ENCODE measurements around the gene RPS2.

RPS2 gene

GRCh38 chr16:1964506-1965395, at the start of gene RPS2:
RPS2 (minus strand) TSS chr16:1964826; CDS start chr16:1964625, 201 bp downstream.
- in situ Hi-C loops (cut with MboI; ENCODE audit: low sequenced_read_pairs), result no loop called here

- in situ Hi-C loops (cut with MboI; ENCODE audit: low sequenced_read_pairs), result loop anchor here (10.0 to 25.0 kb wide), 2 partner anchors 131 to 474 kb away; partner anchors contain the start of genes RAB26 and TBC1D24
These were observed 48.9 kb upstream of the RPS2 start for GRCh38 chr16:2013527-2013926.

DNA sequence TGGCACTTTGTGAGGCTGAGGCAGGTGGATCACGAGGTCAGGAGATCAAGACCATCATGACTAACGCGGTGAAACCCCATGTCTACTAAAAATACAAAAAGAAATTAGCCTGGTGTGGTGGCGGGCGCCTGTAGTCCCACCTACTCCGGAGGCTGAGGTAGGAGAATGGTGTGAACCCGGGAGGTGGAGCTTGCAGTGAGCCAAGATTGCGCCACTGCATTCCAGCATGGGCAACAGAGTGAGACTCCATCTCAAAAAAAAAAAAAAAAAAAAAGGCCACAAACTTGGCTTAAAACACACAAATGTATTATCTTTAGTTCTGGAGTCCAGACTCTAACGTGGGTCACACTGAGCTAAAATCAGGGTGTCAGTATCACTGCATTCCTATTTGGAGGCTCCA, 47.1 kb upstream of the RPS2 start:
- in situ Hi-C loops (cut with MboI; ENCODE audit: low sequenced_read_pairs), result loop anchor here (10.0 to 25.0 kb wide), 2 partner anchors 133 to 476 kb away; partner anchors contain the start of genes RAB26 and TBC1D24

- in situ Hi-C loops (cut with MboI; ENCODE audit: low sequenced_read_pairs), result loop anchor here (10.0 to 25.0 kb wide), 2 partner anchors 135 to 477 kb away; partner anchors contain the start of genes RAB26 and TBC1D24
These were observed 45.3 kb upstream of the RPS2 start, which contains the start of gene ZNF598 for GRCh38 chr16:2009791-2010510. ZNF598 (minus strand) TSS chr16:2009821.

GRCh38 chr16:2009164-2009711, 44.6 kb upstream of the RPS2 start:
- in situ Hi-C loops (cut with MboI; ENCODE audit: low sequenced_read_pairs), result loop anchor here (25.0 kb wide), 1 partner anchor 478 kb away; the partner anchor contains the start of gene TBC1D24

- in situ Hi-C loops (cut with MboI; ENCODE audit: low sequenced_read_pairs), result loop anchor here (25.0 kb wide), 1 partner anchor 479 kb away; the partner anchor contains the start of gene TBC1D24
These were observed 44.1 kb upstream of the RPS2 start for GRCh38 chr16:2008631-2009163.

GRCh38 chr16:2008009-2008526, 43.4 kb upstream of the RPS2 start:
- in situ Hi-C loops (cut with MboI; ENCODE audit: low sequenced_read_pairs), result loop anchor here (25.0 kb wide), 1 partner anchor 479 kb away; the partner anchor contains the start of gene TBC1D24

DNA sequence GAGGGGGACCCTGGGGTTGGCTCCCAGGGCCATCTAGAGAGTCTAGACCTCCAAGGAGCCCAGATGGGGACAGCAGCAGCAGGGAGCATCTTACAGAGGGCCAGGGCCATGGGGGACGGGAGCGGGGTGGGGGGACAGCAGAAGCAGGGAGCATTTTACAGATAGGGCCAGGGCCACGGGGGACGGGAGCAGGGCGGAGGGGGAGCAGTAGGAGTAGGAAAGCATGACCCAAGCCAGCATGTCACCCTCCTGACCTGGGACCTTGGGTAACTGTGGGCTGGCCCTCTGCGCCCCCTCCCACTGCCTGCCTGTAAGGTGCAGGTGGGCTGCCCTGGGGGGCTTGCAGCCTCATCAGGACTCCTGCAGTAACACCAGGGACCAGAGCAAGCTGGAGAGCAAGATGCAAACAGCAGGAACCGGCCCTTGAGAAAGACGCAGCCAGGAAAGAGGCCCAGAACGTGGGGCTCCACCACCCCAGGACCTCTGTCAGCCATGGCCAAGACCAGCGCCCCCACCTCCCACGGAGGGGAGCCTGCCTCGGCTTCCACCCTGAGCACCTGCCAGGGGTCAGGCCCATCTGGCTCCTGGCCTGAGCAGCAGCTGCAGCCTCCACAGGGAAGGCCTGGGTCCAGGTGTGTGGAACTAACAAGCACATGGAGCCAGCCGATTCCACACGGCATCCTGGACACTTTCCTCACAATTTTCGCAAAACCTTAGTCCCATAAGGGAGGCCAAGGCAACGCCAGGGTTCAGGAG, 42.6 kb upstream of the RPS2 start:
- in situ Hi-C loops (cut with MboI; ENCODE audit: low sequenced_read_pairs), result loop anchor here (25.0 kb wide), 1 partner anchor 480 kb away; the partner anchor contains the start of gene TBC1D24

DNA sequence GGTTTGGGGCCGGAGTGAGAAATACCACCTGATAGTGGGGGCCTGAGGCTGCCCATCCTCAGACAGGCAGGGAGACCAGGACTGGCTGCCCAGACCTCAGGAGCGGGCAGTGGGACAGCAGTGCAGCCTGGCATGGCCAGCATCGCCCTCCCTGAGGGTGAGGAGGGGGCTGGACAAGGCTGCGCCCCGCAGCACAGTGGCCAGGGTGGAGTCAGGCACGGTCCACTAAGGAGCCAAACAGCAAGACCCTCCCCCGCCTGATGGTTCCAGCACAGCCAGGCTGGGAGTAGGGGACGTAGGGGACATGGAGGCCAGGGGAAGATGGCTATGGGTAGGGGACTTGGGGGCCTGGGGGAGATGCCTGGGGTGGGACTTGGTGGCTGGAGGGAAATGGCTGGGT, 41.7 kb upstream of the RPS2 start:
- in situ Hi-C loops (cut with MboI; ENCODE audit: low sequenced_read_pairs), result loop anchor here (25.0 kb wide), 1 partner anchor 481 kb away; the partner anchor contains the start of gene TBC1D24

DNA sequence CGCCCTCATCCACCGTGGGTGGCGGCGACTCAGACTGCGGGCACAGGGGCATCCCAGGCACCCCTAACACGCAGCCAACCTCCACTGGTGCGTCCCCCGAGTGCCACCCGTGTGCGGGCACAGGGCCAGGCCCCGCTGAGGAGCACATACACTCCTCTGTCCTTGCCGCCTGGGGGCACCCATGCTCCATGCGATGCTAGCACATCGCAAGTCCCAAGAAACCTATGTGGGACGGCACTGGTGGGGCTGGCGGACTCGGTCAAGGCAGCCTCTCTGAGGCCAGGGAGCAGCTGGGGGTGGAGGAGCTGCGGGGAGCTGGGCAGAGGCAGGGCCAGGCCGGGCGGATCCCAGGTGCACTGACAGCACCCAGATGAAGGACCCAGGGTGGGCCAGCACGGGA, 41.0 kb upstream of the RPS2 start:
- in situ Hi-C loops (cut with MboI; ENCODE audit: low sequenced_read_pairs), result loop anchor here (25.0 kb wide), 1 partner anchor 482 kb away; the partner anchor contains the start of gene TBC1D24

GRCh38 chr16:2004795-2005517, 40.3 kb upstream of the RPS2 start:
- in situ Hi-C loops (cut with MboI; ENCODE audit: low sequenced_read_pairs), result loop anchor here (25.0 kb wide), 1 partner anchor 482 kb away; the partner anchor contains the start of gene TBC1D24

- in situ Hi-C loops (cut with MboI; ENCODE audit: low sequenced_read_pairs), result loop anchor here (25.0 kb wide), 1 partner anchor 483 kb away; the partner anchor contains the start of gene TBC1D24
These were observed 39.4 kb upstream of the RPS2 start for GRCh38 chr16:2003827-2004641.

GRCh38 chr16:2003231-2003826, 38.7 kb upstream of the RPS2 start:
- in situ Hi-C loops (cut with MboI; ENCODE audit: low sequenced_read_pairs), result loop anchor here (25.0 kb wide), 1 partner anchor 484 kb away; the partner anchor contains the start of gene TBC1D24

- in situ Hi-C loops (cut with MboI; ENCODE audit: low sequenced_read_pairs), result loop anchor here (25.0 kb wide), 1 partner anchor 485 kb away; the partner anchor contains the start of gene TBC1D24
These were observed 38.0 kb upstream of the RPS2 start for GRCh38 chr16:2002406-2003230.

- in situ Hi-C loops (cut with MboI; ENCODE audit: low sequenced_read_pairs), result loop anchor here (25.0 kb wide), 1 partner anchor 486 kb away; the partner anchor contains the start of gene TBC1D24
These were observed 37.1 kb upstream of the RPS2 start for GRCh38 chr16:2001456-2002355.

All from HL-60/S4 (cell line).